GM21786 (cell line): Measurements from ENCODE around the gene IRS1.

Experiments
- ATAC-seq: cut with Tn5 transposase; IDR thresholded peaks from one replicate; pipeline ENCODE4 v1.9.1; 2021; ENCODE audit not compliant: unreplicated experiment

IRS1 gene

DNA sequence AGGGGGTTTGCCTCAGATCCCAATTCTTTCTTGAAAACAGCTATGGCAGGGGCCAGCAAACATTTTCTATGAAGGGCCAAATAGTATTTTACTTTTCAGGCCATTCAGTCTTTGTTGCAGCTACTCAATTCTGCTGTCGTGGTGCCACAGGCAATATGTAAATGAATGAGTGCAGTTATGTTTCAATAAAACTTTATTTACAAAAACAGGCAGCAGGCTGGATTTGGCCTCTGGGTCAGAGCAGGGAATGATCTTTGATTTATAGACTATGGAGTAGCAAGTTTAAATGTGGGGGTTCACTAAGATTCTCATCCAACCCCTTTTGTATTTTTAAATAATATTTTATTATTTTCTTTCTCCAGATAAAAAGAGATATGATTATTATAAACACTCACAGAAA lies 72.4 kb downstream of the IRS1 start:
- no peak for ATAC-seq

GRCh38 chr2:226726546-226726945 lies 73.1 kb downstream of the IRS1 start:
- ATAC-seq = no peak

DNA sequence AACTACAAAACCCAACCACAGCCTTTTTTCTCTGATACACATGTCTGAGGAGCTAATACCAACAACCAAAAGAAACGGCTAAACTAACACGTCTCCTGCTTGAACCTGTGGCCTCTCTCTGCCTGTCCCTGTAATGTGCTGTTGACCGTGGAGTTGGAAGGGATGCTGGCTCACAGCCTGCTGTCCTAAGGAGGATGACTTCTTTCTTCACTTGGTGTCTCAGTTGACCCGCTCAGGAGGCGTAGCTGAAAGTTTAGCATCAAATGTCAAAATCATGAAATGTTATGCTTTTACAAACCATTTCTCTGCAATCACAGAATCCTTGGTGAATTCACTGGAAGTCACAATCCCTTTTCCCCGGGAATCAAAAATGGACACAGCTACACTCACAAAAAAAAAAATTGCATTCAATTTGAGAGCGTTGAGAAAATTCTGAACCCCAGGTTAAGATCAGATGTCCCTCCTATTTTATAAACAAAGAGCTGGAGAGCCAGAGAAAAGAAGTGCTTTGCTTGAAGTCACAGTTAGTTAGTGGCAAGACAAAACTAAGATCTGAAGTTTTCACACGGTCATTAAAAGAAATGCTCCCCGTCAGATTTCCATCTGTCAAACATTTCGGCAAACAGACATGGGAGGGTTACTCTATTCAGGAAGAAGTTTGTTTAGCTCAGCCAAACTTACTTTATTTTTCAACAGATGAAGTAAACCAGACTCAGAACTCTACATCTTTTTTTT lies 74.3 kb downstream of the IRS1 start:
- ATAC-seq = no peak

GRCh38 chr2:226721541-226721940 lies 78.1 kb downstream of the IRS1 start:
- no peak for ATAC-seq

DNA sequence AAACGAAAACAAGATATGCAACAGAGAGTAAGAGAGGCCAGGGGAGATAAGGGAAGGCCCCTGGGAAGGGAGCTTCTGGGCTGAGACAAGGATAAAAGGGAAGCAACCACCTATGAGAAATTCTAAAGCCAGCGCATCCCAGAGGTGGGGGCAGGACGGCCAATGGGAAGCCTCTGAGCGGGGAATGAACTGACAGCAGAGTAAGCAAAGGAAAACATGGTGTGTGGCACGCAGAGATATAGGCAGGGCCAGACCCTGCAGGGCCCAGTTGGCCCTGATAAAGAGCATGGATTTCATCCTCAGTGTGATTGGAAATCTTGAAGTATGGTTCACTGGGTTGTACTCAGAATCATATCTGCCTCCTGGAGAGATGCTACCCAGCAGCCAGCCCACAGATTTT lies 78.7 kb downstream of the IRS1 start:
- no peak for ATAC-seq

GRCh38 chr2:226717719-226718118 lies 81.9 kb downstream of the IRS1 start:
- no peak for ATAC-seq

DNA sequence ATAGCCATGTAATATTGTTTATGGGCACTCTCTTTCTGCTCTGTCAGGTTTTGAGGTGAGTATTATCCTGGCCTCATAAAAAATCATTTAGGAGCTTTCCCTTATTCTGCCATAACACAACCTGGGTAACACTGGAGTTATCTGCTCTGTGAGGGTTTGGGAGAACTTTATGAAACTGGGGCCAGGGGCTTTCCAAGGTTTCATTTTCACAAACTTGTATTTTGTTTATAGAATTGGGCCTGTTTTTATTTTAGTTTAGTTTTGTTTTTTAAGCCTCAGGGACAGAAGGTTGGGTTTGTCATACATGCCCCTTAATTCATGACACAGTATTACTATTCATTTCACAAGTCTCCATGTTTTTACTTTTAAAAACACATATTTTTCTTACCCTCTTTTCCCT lies 83.5 kb downstream of the IRS1 start:
- no peak for ATAC-seq

- no peak for ATAC-seq
Measured at GRCh38 chr2:226715347-226715990, 84.2 kb downstream of the IRS1 start.

GRCh38 chr2:226712941-226713340 lies 86.7 kb downstream of the IRS1 start:
- ATAC-seq = no peak

- ATAC-seq = no peak
Measured at GRCh38 chr2:226711606-226712296, 87.9 kb downstream of the IRS1 start.

GRCh38 chr2:226707499-226707898 lies 92.1 kb downstream of the IRS1 start:
- no peak for ATAC-seq

DNA sequence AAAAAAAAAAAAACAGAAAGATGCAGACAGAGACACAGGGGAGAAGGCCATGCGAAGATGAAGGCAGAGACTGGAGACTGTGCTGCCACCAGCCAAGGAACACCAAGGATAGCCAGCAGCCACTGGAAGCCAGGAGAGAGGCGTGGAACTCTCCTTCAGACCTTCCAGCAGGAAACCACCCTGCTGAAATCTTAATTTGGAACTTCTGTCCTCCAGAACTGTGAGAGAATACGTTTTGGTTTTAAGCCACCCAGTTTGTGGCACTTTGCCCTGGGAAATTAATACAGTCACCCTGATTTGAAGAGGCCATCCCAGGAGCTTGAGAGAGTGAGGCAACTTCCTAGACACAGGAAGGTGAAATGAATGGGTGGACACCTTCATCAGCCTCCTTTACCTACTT lies 93.7 kb downstream of the IRS1 start:
- ATAC-seq = no peak

GRCh38 chr2:226705133-226705886 lies 94.3 kb downstream of the IRS1 start:
- ATAC-seq = no peak

DNA sequence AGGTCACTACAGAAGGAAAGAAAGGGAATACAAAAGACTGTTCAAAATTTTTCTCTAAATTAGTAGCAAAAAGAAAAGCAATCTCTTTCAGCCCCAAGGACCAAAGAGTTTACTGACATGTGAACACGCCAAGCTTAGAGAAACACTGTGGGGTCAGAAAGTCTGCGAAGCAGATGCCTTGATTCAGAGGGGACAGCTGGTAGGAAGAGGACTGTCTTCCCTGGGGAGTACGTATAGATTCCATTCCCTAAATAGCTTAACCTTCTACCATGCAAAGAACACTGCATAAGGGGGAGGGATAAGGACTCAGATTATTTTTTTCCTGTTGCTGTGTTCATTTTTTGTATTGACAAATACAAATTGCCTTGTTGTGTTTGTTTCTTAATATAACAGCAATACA lies 96.1 kb downstream of the IRS1 start:
- ATAC-seq = no peak

- ATAC-seq = no peak
Measured at GRCh38 chr2:226702376-226702775, 97.2 kb downstream of the IRS1 start.

GRCh38 chr2:226701052-226701451 lies 98.6 kb downstream of the IRS1 start:
- no peak for ATAC-seq

GRCh38 chr2:226699321-226699720 lies 100.3 kb downstream of the IRS1 start:
- no peak for ATAC-seq

- ATAC-seq = no peak
Measured at GRCh38 chr2:226698671-226699070, 100.9 kb downstream of the IRS1 start.

DNA sequence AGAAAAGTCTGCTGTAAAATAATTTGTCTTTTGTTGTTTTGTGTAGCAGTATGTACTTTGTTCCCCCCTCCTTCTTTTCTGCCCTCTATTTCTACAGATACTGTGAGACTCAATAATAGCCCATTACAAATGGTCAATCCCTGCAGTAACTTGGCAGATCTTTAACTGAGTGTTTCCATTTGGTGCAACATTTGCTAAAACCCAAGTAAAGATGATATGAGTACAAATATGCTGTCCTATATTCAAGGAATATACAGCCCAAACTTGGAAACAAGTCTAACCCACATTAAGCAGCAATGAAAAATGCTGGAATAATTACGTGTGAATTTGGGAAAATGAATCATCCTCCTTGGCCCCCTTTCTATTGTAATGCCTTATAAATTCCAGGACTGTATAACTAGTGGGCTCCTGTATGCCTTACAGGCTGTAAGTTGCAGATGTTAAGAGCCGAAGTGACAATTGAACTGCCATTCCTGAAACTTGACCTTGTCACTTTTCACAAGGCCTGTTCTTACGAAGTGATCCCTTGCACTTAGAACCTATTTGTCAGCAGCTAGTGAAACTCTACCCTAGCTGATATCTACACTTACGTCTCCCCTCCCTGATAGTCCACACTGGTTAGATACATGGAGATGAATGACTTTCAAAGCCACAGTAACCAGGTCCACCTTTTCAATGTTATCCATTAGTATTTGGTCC lies 104.9 kb downstream of the IRS1 start:
- no peak for ATAC-seq

DNA sequence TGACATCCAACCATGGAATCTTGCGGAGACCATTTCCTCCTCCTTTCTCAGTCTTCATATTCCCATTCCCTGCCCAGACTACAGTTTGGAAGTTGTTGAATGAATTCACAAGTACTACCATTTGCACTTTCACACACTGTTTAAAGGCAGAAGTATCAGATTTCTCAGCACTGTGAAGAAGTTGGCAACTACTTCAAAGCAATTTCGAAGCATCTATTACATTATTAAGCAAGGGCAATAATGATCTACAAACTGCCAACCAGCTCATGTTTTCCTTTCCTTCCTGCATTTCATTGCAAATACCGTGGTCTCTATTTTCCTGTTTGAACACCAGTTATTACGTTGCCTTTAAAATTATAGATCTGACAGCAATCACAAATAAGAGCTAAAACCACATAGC lies 105.5 kb downstream of the IRS1 start:
- ATAC-seq = no peak

GRCh38 chr2:226693521-226693920 lies 106.1 kb downstream of the IRS1 start:
- no peak for ATAC-seq
